MM.1S (cell line): ENCODE data around the gene GNA14.

ENCODE experiments used
- CTCF ChIP-seq: fragments of 300-600 bp; sonication (generic); IDR thresholded peaks from 2 replicates; pipeline ENCODE4 v1.5.1; 2016; ENCODE audit warnings: antibody characterized with exemption, low read length, mixed read lengths
- EZH2 ChIP-seq: fragments of 300-600 bp; sonication (generic); optimal IDR thresholded peaks from 2 replicates; pipeline ENCODE3; 2017; ENCODE audit warnings: low read depth, mild to moderate bottlenecking, antibody characterized with exemption, low read length, mixed read lengths
- EZH2phosphoT487 ChIP-seq: fragments of 300-600 bp; sonication (generic); IDR thresholded peaks from 2 replicates; pipeline ENCODE4 v1.6.1; 2018; ENCODE audit warnings: antibody characterized with exemption, low read length

- TF ChIP-seq CTCF, result no peak
- no peak for TF ChIP-seq EZH2phosphoT487
- no peak for TF ChIP-seq EZH2
These were observed 221.4 kb downstream of the GNA14 start for GRCh38 chr9:77426712-77427111.
